SJSA1 (cell line): ENCODE measurements around the gene CYP4F3. TPM values are rescaled to one million over a fixed set of nuclear protein-coding genes. Genes with fewer than 3 reads are reported as not detected.

ENCODE experiments used
- DNase-seq, 2 experiments: peaks; one replicate each; pipeline ENCODE4 v3.0.0-alpha.2; 2015 to 2020; ENCODE audit warnings: low spot score in 2 of 2, low read depth in 1 of 2
- H3K27ac ChIP-seq: fragments of 250-450 bp; sonication (Bioruptor Pico); 2 replicates; pipeline ENCODE4 v1.5.1; 2020; ENCODE audit warnings: mild to moderate bottlenecking, moderate library complexity
- H3K27me3 ChIP-seq: fragments of 250-450 bp; sonication (Bioruptor Pico); replicated peaks from 2 replicates; pipeline ENCODE4 v1.5.1; 2020; ENCODE audit warnings: mild to moderate bottlenecking, moderate library complexity
- H3K36me3 ChIP-seq: fragments of 250-450 bp; sonication (Bioruptor Pico); 2 replicates; pipeline ENCODE4 v1.5.1; 2020; ENCODE audit warnings: mild to moderate bottlenecking
- H3K4me1 ChIP-seq: fragments of 250-450 bp; sonication (Bioruptor Pico); replicated peaks from 2 replicates; pipeline ENCODE4 v1.6.1; 2021; ENCODE audit warnings: mild to moderate bottlenecking
- H3K4me3 ChIP-seq: fragments of 250-450 bp; sonication (Bioruptor Pico); 2 replicates; pipeline ENCODE4 v1.5.1; 2020; ENCODE audit warnings: mild to moderate bottlenecking
- H3K9me3 ChIP-seq: fragments of 250-450 bp; sonication (Bioruptor Pico); replicated peaks from 2 replicates; pipeline ENCODE4 v1.5.1; 2020; ENCODE audit warnings: mild to moderate bottlenecking
- total RNA-seq: library from RNA; depleted of rRNA; stranded (reverse); fragments of >200 nt; shearing (Covaris generic); gene quantifications from 2 replicates; pipeline ENCODE4 v1.2.3, GENCODE V29; 2014

Gene CYP4F3
- total RNA-seq, 1 experiment from 2014 or later, result not detected

DNA sequence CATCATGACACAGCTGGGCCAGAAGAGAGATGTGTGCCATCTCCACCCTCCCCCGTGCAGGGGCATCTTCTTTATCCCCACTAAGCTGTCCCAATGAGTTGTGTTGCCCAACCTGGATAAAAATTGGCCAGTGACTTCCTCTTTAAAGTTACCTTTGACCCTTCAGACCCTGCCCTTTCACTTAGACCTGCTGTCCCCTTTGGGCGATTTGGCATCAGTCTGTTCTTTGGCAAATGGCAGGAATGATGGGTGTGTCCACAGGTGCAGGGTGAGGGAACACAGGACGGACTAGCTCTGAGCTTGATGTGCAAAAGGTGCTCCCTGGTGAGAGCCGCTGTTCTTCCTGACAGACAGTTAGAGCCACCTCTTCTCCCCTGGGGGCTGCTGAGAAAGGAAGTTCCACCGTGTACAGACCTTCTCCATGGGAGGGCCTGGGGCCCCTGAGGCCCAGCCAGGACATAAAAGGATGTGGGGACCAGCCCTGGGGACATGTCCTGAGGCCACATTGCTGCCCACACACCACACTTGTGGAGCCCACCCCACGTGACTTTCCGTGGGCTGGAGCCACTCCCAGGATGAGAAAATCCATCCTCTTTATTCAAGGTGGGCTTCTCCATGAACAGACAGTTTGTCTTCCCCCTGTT, 23.9 kb upstream of the CYP4F3 start:
- no peak overlapping the region for H3K27ac ChIP-seq
- no peaks in the 10 kb centered on the region for H3K9me3 ChIP-seq
- H3K4me3 ChIP-seq, result no peak overlapping the region
- H3K4me1 ChIP-seq, result no peaks in the 10 kb centered on the region
- DNase-seq, result no peak
- no peaks in the 10 kb centered on the region for H3K36me3 ChIP-seq
- no peaks in the 10 kb centered on the region for H3K27me3 ChIP-seq

- no peaks in the 10 kb centered on the region for H3K36me3 ChIP-seq
- H3K9me3 ChIP-seq, result no peaks in the 10 kb centered on the region
- H3K4me1 ChIP-seq, result no peaks in the 10 kb centered on the region
- H3K4me3 ChIP-seq, result no peak overlapping the region
- H3K27me3 ChIP-seq, result no peaks in the 10 kb centered on the region
- H3K27ac ChIP-seq, result no peak overlapping the region
- DNase-seq, result no peak
These were observed 22.4 kb upstream of the CYP4F3 start for GRCh38 chr19:15618321-15618720.

DNA sequence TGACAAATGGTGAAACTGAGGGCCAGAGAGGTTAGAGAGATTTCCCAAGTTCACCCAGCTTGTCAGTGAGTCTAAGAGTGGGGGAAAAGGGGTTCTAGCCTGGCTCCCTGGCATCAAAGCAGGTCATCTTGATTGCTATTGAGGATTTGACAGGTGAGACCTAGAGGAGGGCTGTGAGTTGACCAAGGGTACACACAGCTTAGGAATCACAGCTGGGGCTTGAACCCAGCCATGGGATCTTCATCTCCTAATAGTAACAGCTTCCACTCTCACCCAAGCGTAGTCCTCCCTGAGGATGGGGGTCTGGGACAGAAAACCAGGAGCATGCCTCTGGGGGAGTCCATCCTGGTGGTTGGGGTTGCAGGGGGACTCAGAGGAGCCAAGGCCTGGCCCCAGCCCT, 18.9 kb upstream of the CYP4F3 start:
- Histone ChIP-seq H3K36me3 (no peaks in the 10 kb centered on the region), H3K4me3 (no peak overlapping the region), H3K27me3 (no peaks in the 10 kb centered on the region), H3K4me1 (no peaks in the 10 kb centered on the region), H3K27ac (no peak overlapping the region), H3K9me3 (no peaks in the 10 kb centered on the region)
- DNase-seq, result no peak

- Histone ChIP-seq H3K27ac (no peak overlapping the region), H3K4me3 (no peak overlapping the region), H3K9me3 (no peaks in the 10 kb centered on the region), H3K27me3 (no peaks in the 10 kb centered on the region), H3K4me1 (no peaks in the 10 kb centered on the region), H3K36me3 (no peaks in the 10 kb centered on the region)
- DNase-seq, result no peak
These were observed 17.7 kb upstream of the CYP4F3 start for GRCh38 chr19:15622991-15623390.

- H3K9me3 ChIP-seq, result no peaks in the 10 kb centered on the region
- no peak overlapping the region for H3K27ac ChIP-seq
- DNase-seq, result no peak
- no peaks in the 10 kb centered on the region for H3K4me1 ChIP-seq
- H3K4me3 ChIP-seq, result no peak overlapping the region
- no peaks in the 10 kb centered on the region for H3K27me3 ChIP-seq
- H3K36me3 ChIP-seq, result no peaks in the 10 kb centered on the region
These were observed 16.9 kb upstream of the CYP4F3 start for GRCh38 chr19:15623711-15624318.

DNA sequence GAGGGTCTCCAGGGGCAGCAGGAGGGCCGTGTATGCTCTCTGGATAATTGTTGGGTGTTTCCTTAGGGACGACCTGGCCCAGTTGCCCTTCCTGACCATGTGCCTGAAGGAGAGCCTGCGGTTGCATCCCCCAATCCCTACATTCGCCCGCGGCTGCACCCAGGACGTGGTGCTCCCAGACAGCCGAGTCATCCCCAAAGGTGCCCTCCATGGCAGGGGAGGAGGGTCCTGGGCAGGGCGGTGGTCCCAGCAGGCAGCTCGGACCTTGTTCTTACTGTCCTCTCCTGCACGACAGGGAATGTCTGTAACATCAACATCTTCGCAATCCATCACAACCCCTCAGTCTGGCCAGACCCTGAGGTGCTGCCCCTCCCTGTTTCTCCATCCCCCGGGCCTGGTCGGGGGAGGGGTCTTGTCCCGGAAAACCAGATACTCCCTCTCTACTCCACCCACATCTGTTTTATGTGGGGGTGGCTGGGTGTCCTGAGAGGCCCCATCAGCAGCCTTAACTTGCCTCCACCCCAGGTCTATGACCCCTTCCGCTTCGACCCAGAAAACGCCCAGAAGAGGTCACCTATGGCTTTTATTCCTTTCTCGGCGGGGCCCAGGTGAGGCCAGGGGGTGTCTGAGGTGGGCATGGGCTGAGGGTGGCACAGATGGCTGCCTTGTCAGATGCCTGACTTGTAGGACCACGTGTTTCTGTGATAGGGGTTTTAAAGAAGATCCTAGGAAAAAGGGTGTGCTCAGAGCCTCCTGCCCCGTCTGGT, 12.3 kb upstream of the CYP4F3 start:
- H3K27me3 ChIP-seq, result 0 out of 2 replicates have a peak, but pooled peaks cover 1% of the 10 kb centered on the region
- no peak overlapping the region for H3K4me3 ChIP-seq
- peak in 1 of 2 experiments; percentile 34 for DNase-seq
- no peaks in the 10 kb centered on the region for H3K36me3 ChIP-seq
- no peaks in the 10 kb centered on the region for H3K4me1 ChIP-seq
- no peaks in the 10 kb centered on the region for H3K9me3 ChIP-seq
- H3K27ac ChIP-seq, result no peak overlapping the region

DNA sequence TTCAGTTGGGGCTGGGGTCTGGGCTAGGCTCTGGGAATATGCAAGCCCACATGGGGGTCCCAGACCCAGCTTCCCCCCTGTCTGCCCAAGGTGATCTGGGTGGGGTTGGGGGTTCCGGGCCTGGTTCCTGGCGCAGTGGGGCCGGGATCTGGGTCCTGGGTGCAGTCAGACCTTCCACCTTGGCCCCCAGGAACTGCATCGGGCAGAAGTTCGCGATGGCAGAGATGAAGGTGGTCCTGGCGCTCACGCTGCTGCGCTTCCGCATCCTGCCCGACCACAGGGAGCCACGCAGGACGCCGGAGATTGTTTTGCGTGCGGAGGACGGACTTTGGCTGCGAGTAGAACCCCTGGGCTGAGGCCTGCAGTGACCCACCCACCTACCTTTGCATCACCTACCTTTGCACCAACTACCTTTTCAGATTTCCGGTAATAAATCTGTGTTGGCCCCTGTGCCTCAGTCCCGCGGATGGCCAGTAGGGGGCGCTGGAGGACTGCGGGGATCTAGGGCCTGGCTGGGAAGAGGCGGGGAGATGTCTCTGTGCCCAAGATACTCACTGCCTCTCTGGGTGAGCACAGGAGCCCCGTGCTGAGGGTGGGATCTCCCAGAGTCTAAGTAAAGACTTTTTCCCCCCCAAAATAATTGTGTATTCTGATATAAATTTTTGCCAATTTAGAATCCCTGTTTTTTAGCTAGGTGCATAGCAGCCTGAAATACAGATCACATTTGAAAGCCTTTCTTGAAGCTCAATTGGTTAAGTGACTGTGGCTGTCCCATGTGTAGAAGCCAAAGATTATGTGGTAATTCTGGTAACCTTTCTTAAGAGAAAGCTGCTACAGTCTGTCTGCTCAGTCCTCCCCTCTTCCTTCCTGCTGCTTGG, 11.5 kb upstream of the CYP4F3 start:
- Histone ChIP-seq H3K4me3 (no peak overlapping the region), H3K36me3 (no peaks in the 10 kb centered on the region), H3K27me3 (0 out of 2 replicates have a peak, but pooled peaks cover 6% of the 10 kb centered on the region), H3K4me1 (no peaks in the 10 kb centered on the region), H3K9me3 (no peaks in the 10 kb centered on the region), H3K27ac (no peak overlapping the region)
- peak; percentile 38 to 65 for DNase-seq

GRCh38 chr19:15631817-15632216, 8.9 kb upstream of the CYP4F3 start:
- Histone ChIP-seq H3K27me3 (0 out of 2 replicates have a peak, but pooled peaks cover 6% of the 10 kb centered on the region), H3K9me3 (no peaks in the 10 kb centered on the region), H3K36me3 (no peaks in the 10 kb centered on the region), H3K27ac (no peak overlapping the region), H3K4me1 (no peaks in the 10 kb centered on the region), H3K4me3 (no peak overlapping the region)
- DNase-seq, result no peak

- no peak overlapping the region for H3K4me3 ChIP-seq
- no peak overlapping the region for H3K27ac ChIP-seq
- no peak for DNase-seq
- no peaks in the 10 kb centered on the region for H3K9me3 ChIP-seq
- H3K4me1 ChIP-seq, result no peaks in the 10 kb centered on the region
- H3K27me3 ChIP-seq, result 0 out of 2 replicates have a peak, but pooled peaks cover 6% of the 10 kb centered on the region
- H3K36me3 ChIP-seq, result no peaks in the 10 kb centered on the region
These were observed 7.4 kb upstream of the CYP4F3 start for GRCh38 chr19:15633082-15633835.

- Histone ChIP-seq H3K4me1 (no peaks in the 10 kb centered on the region), H3K27ac (no peak overlapping the region), H3K36me3 (no peaks in the 10 kb centered on the region), H3K4me3 (no peak overlapping the region), H3K9me3 (no peaks in the 10 kb centered on the region), H3K27me3 (0 out of 2 replicates have a peak, but pooled peaks cover 6% of the 10 kb centered on the region)
- no peak for DNase-seq
These were observed 6.6 kb upstream of the CYP4F3 start for GRCh38 chr19:15634105-15634504.

DNA sequence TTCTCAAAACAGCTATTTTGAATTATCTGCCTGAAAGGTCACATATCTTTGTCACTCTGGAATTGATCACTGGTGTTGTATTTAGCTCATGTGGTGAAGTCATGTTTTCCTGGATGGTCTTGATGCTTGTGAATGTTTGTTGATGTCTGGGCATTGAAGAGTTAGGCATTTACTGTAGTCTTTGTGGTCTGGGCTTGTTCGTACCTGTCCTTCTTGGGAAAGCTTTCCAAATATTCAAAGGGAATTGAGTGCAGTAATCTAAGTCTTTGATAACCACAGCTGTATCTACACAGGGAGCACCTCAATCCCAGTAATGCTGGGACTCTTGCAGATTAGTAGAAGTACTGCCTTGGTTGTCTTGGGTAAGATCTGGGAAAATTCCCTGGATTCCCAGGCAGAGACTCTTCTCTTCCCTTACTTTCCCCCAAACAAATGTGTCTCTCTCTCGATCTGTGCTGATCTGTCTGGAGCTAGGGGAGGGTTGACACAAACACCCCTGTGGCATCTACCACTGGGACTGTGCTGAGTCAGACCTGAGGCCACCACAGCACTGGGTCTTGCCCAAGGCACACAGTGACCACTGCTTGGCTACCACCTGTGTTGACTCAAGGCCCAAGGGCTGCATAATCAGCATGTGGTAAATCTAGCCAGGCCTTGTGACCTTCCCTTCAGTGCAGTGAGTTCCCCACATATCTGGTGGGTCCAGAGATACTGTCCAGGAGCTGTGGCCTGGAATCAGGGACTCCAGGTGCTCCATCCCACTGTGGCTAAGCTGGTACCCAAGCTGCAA, 5.5 kb upstream of the CYP4F3 start:
- Histone ChIP-seq H3K4me3 (no peak overlapping the region), H3K36me3 (no peaks in the 10 kb centered on the region), H3K4me1 (no peaks in the 10 kb centered on the region), H3K9me3 (no peaks in the 10 kb centered on the region), H3K27ac (no peak overlapping the region), H3K27me3 (0 out of 2 replicates have a peak, but pooled peaks cover 6% of the 10 kb centered on the region)
- DNase-seq, result no peak

GRCh38 chr19:15636026-15636425, 4.7 kb upstream of the CYP4F3 start:
- Histone ChIP-seq H3K27ac (no peak overlapping the region), H3K4me1 (no peaks in the 10 kb centered on the region), H3K36me3 (no peaks in the 10 kb centered on the region), H3K9me3 (no peaks in the 10 kb centered on the region), H3K4me3 (no peak overlapping the region), H3K27me3 (0 out of 2 replicates have a peak, but pooled peaks cover 6% of the 10 kb centered on the region)
- no peak for DNase-seq
